Measurements from ENCODE around the gene NPHS1.

DNA sequence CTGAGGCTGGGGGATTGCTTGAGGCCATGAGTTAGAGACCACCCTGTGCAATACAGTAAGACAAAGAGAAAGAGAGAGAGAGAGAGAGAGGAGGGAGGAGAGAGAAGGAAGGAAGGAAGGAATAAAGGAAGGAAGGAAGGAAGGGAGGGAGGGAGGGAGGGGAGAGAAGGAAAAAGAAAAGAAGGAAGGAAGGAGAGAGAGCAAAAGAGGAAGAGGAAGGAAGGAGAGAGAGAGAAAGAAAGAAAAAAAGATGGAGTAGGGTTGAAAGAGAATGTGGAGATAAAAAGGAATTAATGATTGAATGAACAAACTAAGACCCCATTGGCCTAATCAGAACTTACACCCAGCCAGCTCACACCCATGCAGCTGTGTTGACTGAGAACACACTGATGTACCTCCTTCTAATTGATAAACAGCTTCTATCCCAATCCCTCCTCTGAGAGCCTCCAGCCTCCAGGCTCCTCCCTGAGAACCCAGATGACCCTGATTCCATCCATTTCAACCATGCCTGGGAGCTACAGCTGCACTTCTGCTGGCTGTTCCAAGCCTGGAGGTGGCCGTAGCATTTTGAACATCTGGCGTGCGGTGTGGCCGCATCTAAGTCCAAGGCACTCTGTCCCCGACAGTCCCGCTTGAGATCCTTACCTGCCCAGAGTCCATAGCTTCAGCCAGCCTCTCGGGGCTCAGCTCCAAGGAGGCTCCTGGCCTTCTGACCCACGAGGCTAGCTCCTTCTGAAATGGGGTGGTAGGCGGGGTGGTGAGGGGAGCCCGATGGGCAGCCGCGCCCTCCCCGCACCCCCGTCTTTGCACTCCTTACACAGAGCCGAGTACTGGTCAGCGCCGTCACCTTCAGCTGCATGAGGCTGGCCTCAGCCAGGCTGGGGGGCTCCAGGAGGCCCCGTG is 40.7 kb downstream of the NPHS1 start:
- TF ChIP-seq POLR2A (IDR thresholded peaks at IDR 0.05), result no peak
- TF ChIP-seq, protein P1, sequence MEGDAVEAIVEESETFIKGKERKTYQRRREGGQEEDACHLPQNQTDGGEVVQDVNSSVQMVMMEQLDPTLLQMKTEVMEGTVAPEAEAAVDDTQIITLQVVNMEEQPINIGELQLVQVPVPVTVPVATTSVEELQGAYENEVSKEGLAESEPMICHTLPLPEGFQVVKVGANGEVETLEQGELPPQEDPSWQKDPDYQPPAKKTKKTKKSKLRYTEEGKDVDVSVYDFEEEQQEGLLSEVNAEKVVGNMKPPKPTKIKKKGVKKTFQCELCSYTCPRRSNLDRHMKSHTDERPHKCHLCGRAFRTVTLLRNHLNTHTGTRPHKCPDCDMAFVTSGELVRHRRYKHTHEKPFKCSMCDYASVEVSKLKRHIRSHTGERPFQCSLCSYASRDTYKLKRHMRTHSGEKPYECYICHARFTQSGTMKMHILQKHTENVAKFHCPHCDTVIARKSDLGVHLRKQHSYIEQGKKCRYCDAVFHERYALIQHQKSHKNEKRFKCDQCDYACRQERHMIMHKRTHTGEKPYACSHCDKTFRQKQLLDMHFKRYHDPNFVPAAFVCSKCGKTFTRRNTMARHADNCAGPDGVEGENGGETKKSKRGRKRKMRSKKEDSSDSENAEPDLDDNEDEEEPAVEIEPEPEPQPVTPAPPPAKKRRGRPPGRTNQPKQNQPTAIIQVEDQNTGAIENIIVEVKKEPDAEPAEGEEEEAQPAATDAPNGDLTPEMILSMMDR (IDR thresholded peaks at IDR 0.05), result no peak
- TF ChIP-seq POLR2AphosphoS5 (IDR thresholded peaks at IDR 0.05), result no peak
- no peak for TF ChIP-seq EP300 (IDR thresholded peaks at IDR 0.05)

Measured in sigmoid colon (tissue), 4 donors.